Stimulated activated naive B cell treated with anti-CD40 and anti-IgM and Interleukin-4, amounts not matched to agents 10 μg/mL and 1 μg/mL and 100 μg/mL, for 72 hours (primary cell): ENCODE measurements around the gene TENM4.
"Not testable (repeated sequence)": the region's sequence is repeated elsewhere in the genome, so short reads cannot be mapped to it uniquely, and the experiment has no call there.

Experiments
- ATAC-seq, 2 donors: fragments of 150-1000 bp; cut with Tn5 transposase; replicated peaks; 2 replicates each; pipeline ENCODE4 v1.10.0; 2021; ENCODE audit warnings: moderate library complexity in 1 of 2
- DNase-seq: peaks from one replicate; pipeline ENCODE4 v3.0.0; 2021
- H3K27ac Mint-ChIP-seq: one replicate; pipeline ENCODE4 v1.8.0; 2022; ENCODE audit warnings: mild to moderate bottlenecking, mixed read lengths
- H3K27me3 Mint-ChIP-seq, 2 donors: one replicate each; pipeline ENCODE4 v1.8.0; 2022; ENCODE audit warnings: mixed read lengths in 2 of 2
- H3K36me3 Mint-ChIP-seq, 2 donors: one replicate each; pipeline ENCODE4 v1.8.0; 2022; ENCODE audit warnings: mixed read lengths in 2 of 2, mild to moderate bottlenecking in 1 of 2
- H3K4me1 Mint-ChIP-seq, 2 donors: one replicate each; pipeline ENCODE4 v1.8.0; 2022; ENCODE audit warnings: mixed read lengths in 2 of 2, mild to moderate bottlenecking in 1 of 2
- H3K4me3 Mint-ChIP-seq, 2 donors: one replicate each; pipeline ENCODE4 v1.8.0; 2022; ENCODE audit warnings: mild to moderate bottlenecking in 2 of 2, mixed read lengths in 2 of 2, moderate library complexity in 1 of 2
- H3K9me3 Mint-ChIP-seq, 2 donors: one replicate each; pipeline ENCODE4 v1.8.0; 2022; ENCODE audit warnings: mixed read lengths in 2 of 2, mild to moderate bottlenecking in 1 of 2

TENM4 gene

DNA sequence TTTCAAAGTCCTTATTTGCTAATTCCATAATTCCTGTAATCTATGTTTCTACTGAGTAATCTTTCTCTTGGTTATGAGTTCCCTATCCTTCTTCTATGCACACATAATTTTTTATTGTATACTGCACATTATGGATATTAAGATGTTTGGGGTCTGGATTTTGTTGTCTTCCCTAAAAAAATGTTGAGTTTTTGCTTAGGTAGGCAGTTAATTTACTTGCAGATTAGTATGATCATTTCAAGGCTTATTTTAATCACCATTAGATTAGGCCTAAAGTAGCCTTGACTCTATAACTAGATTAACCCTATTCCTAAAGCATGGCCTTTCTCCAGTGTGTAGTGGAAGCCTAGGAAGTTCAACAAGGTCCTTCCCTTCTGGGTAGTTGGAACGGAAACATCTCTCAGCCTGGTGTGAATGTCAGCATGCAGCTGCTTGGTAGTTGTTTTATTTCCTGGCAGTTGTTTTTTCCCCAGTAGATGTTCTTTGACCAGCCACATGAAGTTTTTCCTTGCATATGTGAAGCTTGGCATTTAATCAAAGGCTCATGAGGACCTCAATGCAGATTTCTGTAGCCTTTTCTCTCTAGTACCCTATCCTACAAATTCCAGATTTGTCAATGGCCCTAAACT is 446.9 kb downstream of the TENM4 start:
- Mint-ChIP-seq H3K27me3 (peaks cover 10 to 16% of the 10 kb centered on the region in 2 donors), H3K27ac (no peak overlapping the region), H3K4me1 (no peaks in the 10 kb centered on the region), H3K4me3 (no peak overlapping the region), H3K9me3 (peaks cover 3 to 6% of the 10 kb centered on the region in 2 donors), H3K36me3 (peaks cover 0 to 2% of the 10 kb centered on the region in 2 donors)
- ATAC-seq: no peak
- DNase-seq: no peak

DNA sequence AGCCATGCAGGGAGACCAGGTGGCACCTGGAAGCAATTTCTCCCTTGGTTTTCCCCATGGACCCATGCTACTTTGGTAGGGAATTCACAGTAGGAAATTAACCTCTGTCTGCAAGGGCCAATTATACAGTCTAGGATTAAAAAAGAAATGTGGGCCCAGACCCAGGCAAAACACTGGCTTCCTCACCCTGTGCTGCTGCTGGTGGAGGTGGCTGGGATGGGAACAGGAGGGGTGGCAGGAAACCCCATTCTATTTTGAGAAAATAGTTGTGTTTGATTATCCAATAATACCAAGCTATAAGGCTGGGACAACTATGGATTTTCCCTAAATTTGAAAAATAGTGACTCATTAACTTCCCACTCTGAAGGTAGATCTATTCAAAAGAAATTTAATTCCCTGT is 449.1 kb downstream of the TENM4 start:
- no peak overlapping the region for H3K27ac Mint-ChIP-seq
- H3K36me3 Mint-ChIP-seq: no peaks in the 10 kb centered on the region
- peaks cover 0 to 4% of the 10 kb centered on the region in 2 donors for H3K9me3 Mint-ChIP-seq
- no peak overlapping the region for H3K4me3 Mint-ChIP-seq
- DNase-seq (no peak), ATAC-seq (no peak)
- H3K27me3 Mint-ChIP-seq: peaks cover 10 to 16% of the 10 kb centered on the region in 2 donors
- H3K4me1 Mint-ChIP-seq: no peaks in the 10 kb centered on the region

DNA sequence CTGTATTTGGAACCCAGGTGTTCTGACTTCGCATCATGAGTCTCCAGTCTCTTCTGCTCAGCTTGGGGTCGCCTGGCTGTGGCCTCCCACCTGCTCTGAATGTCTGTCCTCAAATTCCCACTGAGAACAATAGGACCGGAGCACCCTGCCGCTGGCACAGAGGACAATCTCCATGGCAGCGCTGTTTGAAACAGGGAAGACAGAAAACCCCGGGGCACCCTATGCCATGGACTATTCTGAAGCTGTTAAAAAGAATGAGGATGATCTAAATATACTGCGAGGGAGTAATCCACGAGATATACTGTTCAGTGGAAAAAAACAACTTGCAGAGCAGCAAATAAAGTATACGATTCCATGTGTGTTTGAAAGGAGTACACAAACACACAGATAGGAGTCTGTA is 450.6 kb downstream of the TENM4 start:
- Mint-ChIP-seq H3K27me3 (peaks cover 10 to 13% of the 10 kb centered on the region in 2 donors), H3K4me1 (no peaks in the 10 kb centered on the region)
- no peak for ATAC-seq

GRCh38 chr11:78987748-78988147 is 453.1 kb downstream of the TENM4 start:
- Mint-ChIP-seq H3K4me3 (no peak overlapping the region), H3K27ac (no peak overlapping the region), H3K9me3 (no peaks in the 10 kb centered on the region), H3K27me3 (no peaks in the 10 kb centered on the region), H3K36me3 (no peaks in the 10 kb centered on the region), H3K4me1 (no peaks in the 10 kb centered on the region)
- DNase-seq (no peak), ATAC-seq (no peak)

More for the DNA sequence above, 450.6 kb downstream of the TENM4 start:
- H3K27ac Mint-ChIP-seq: no peak overlapping the region
- no peaks in the 10 kb centered on the region for H3K36me3 Mint-ChIP-seq
- no peak for DNase-seq
- peaks cover 0 to 4% of the 10 kb centered on the region in 2 donors for H3K9me3 Mint-ChIP-seq
- no peak overlapping the region for H3K4me3 Mint-ChIP-seq

- H3K9me3 Mint-ChIP-seq: no peaks in the 10 kb centered on the region
- no peak overlapping the region for H3K4me3 Mint-ChIP-seq
- H3K4me1 Mint-ChIP-seq: no peaks in the 10 kb centered on the region
- ATAC-seq: no peak
- no peaks in the 10 kb centered on the region for H3K27me3 Mint-ChIP-seq
- no peak overlapping the region for H3K27ac Mint-ChIP-seq
- DNase-seq: no peak
- no peaks in the 10 kb centered on the region for H3K36me3 Mint-ChIP-seq
These were observed 454.5 kb downstream of the TENM4 start for GRCh38 chr11:78986305-78986704.

DNA sequence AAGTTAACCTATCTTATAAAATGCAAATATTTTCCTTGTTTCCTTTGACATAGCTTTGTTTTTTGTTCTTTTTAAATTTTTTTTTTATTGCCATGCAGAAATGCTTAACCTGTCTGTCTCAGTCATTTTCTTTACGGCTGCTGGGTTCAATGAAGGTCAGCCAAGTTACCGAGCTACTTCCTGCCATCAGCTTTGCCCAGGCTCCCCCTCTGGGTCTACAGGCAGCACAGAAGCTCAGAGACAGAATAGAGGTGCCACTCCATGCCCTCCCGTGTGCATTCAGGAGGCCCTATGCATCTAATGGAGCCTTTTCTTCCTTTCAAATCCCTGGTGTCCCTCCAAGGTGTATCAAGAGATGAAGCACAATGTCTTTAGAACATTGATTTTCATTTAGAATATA is 455.2 kb downstream of the TENM4 start:
- no peaks in the 10 kb centered on the region for H3K36me3 Mint-ChIP-seq
- no peaks in the 10 kb centered on the region for H3K9me3 Mint-ChIP-seq
- ATAC-seq (no peak), DNase-seq (no peak)
- no peak overlapping the region for H3K27ac Mint-ChIP-seq
- no peaks in the 10 kb centered on the region for H3K27me3 Mint-ChIP-seq
- no peaks in the 10 kb centered on the region for H3K4me1 Mint-ChIP-seq
- H3K4me3 Mint-ChIP-seq: no peak overlapping the region

DNA sequence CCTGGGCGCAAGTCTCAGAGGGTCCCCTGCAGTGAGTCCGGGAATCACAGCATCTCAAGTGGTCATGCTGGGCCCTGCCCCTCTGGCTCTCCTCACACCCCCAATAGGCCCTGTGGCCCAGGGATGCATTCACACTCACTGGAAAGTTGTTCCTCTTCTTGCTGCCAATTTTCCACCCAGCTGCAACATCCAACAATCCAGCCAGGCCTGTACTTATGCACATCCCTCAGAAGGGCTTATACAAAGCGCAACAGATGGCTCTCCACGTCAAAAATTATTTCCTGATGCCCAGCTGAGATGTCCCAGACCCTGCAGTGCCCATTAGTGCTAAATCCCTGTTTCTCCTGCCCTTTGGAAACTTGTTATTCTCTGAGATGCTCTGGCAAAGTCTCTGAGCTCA is 458.4 kb downstream of the TENM4 start:
- no peak overlapping the region for H3K27ac Mint-ChIP-seq
- no peak for DNase-seq
- no peak overlapping the region for H3K4me3 Mint-ChIP-seq
- peaks cover 0 to 6% of the 10 kb centered on the region in 2 donors for H3K27me3 Mint-ChIP-seq
- no peaks in the 10 kb centered on the region for H3K36me3 Mint-ChIP-seq
- no peak for ATAC-seq
- H3K9me3 Mint-ChIP-seq: peaks cover 3 to 5% of the 10 kb centered on the region in 2 donors
- H3K4me1 Mint-ChIP-seq: no peaks in the 10 kb centered on the region

- DNase-seq (no peak), ATAC-seq (no peak)
- Mint-ChIP-seq H3K9me3 (peaks cover 4 to 5% of the 10 kb centered on the region in 2 donors), H3K4me1 (no peaks in the 10 kb centered on the region), H3K36me3 (no peaks in the 10 kb centered on the region), H3K4me3 (no peak overlapping the region), H3K27ac (no peak overlapping the region), H3K27me3 (peaks cover 0 to 8% of the 10 kb centered on the region in 2 donors)
These were observed 459.7 kb downstream of the TENM4 start for GRCh38 chr11:78981153-78981552.

GRCh38 chr11:78978831-78979230 is 462.0 kb downstream of the TENM4 start:
- H3K27me3 Mint-ChIP-seq: peaks cover 0 to 11% of the 10 kb centered on the region in 2 donors
- H3K27ac Mint-ChIP-seq: no peak overlapping the region
- H3K36me3 Mint-ChIP-seq: no peaks in the 10 kb centered on the region
- no peaks in the 10 kb centered on the region for H3K4me1 Mint-ChIP-seq
- ATAC-seq: no peak
- no peak for DNase-seq
- H3K9me3 Mint-ChIP-seq: peaks cover 4 to 5% of the 10 kb centered on the region in 2 donors
- H3K4me3 Mint-ChIP-seq: no peak overlapping the region

- DNase-seq, H3K4me3 Mint-ChIP-seq, H3K9me3 Mint-ChIP-seq, H3K36me3 Mint-ChIP-seq, H3K4me1 Mint-ChIP-seq, H3K27ac Mint-ChIP-seq, ATAC-seq: not testable (repeated sequence)
- peaks cover 0 to 11% of the 10 kb centered on the region in 2 donors for H3K27me3 Mint-ChIP-seq
These were observed 463.0 kb downstream of the TENM4 start for GRCh38 chr11:78977848-78978247.

GRCh38 chr11:78977009-78977408 is 463.8 kb downstream of the TENM4 start:
- H3K9me3 Mint-ChIP-seq: peaks cover 5 to 6% of the 10 kb centered on the region in 2 donors
- DNase-seq (no peak), ATAC-seq (no peak)
- no peaks in the 10 kb centered on the region for H3K4me1 Mint-ChIP-seq
- H3K27ac Mint-ChIP-seq: no peak overlapping the region
- peaks cover 0 to 11% of the 10 kb centered on the region in 2 donors for H3K27me3 Mint-ChIP-seq
- no peak overlapping the region for H3K4me3 Mint-ChIP-seq
- H3K36me3 Mint-ChIP-seq: no peaks in the 10 kb centered on the region

DNA sequence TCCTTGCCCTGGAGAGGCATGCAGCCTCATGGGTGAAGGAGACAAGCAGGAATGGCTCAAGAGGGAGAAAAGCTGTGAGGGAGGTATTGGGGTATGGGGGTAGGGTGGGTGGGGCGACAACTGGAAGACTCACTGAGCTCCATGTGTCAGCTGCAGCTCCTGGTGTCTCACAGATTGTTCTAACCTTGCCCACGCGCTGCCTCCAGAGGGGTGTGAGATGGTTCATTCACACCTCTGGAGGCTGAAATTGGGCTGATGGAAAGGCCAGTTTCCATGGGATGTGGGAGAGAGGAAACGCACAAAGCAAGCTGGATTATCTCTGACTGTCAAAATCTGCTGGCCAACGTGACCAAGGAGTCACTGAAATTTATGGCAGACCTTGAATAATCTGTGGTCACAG is 465.7 kb downstream of the TENM4 start:
- Mint-ChIP-seq H3K27ac (no peak overlapping the region), H3K36me3 (no peaks in the 10 kb centered on the region), H3K27me3 (peaks cover 0 to 11% of the 10 kb centered on the region in 2 donors), H3K4me3 (no peak overlapping the region), H3K4me1 (no peaks in the 10 kb centered on the region), H3K9me3 (peaks cover 5 to 6% of the 10 kb centered on the region in 2 donors)
- ATAC-seq: no peak
- DNase-seq: no peak

DNA sequence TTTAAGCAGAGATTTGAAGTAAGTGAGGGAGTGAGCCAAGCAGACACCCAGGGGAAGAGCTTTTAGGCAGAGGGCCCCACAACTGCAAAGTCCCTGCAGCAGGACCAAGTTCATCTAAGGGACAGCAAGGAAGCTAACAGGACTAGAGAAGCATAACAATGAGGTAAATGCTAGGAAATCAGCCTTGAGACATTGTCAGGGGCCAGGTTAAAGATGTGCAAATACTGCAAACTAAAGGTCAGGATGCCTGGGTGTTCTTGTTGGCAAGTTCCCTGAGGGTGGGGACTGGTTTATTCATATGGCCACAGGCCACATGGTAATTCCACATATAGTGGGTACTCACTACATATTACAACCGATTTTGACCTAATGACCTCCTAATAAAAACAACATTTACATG is 467.0 kb downstream of the TENM4 start:
- Mint-ChIP-seq H3K27me3 (peaks cover 0 to 11% of the 10 kb centered on the region in 2 donors), H3K4me3 (no peak overlapping the region), H3K27ac (no peak overlapping the region), H3K36me3 (no peaks in the 10 kb centered on the region), H3K4me1 (no peaks in the 10 kb centered on the region), H3K9me3 (peaks cover 5 to 6% of the 10 kb centered on the region in 2 donors)
- DNase-seq: no peak
- ATAC-seq: no peak

- no peak for ATAC-seq
- H3K36me3 Mint-ChIP-seq: no peaks in the 10 kb centered on the region
- peaks cover 6 to 12% of the 10 kb centered on the region in 2 donors for H3K27me3 Mint-ChIP-seq
- no peaks in the 10 kb centered on the region for H3K4me1 Mint-ChIP-seq
- no peak overlapping the region for H3K27ac Mint-ChIP-seq
- DNase-seq: no peak
- no peak overlapping the region for H3K4me3 Mint-ChIP-seq
- peaks cover 0 to 4% of the 10 kb centered on the region in 2 donors for H3K9me3 Mint-ChIP-seq
These were observed 468.2 kb downstream of the TENM4 start for GRCh38 chr11:78972590-78972989.

GRCh38 chr11:78972177-78972576 is 468.7 kb downstream of the TENM4 start:
- Mint-ChIP-seq H3K36me3 (no peaks in the 10 kb centered on the region), H3K27ac (no peak overlapping the region), H3K27me3 (peaks cover 10 to 11% of the 10 kb centered on the region in 2 donors), H3K4me3 (no peak overlapping the region), H3K4me1 (no peaks in the 10 kb centered on the region), H3K9me3 (peaks cover 0 to 2% of the 10 kb centered on the region in 2 donors)
- no peak for ATAC-seq
- DNase-seq: no peak
